Hematopoietic multipotent progenitor cell (in vitro differentiated cells): Measurements from ENCODE around the gene RNF19B. TPM values are rescaled to one million over a fixed set of nuclear protein-coding genes. Genes with fewer than 3 reads are reported as not detected.

ENCODE experiments used
- DNase-seq, 3 donors: peaks; one replicate each; pipeline ENCODE4 v3.0.0-alpha.2; 2011 to 2015; ENCODE audit warnings: low read depth in 2 of 3, low spot score in 2 of 3
- total RNA-seq: library from RNA; depleted of rRNA; stranded (reverse); fragments of >200 nt; gene quantifications from one replicate; pipeline ENCODE4 v1.2.3, GENCODE V29; 2012

Gene RNF19B
- total RNA-seq, 1 donor, result 23.2 TPM

- no peak for DNase-seq
These were observed 73.4 kb downstream of the RNF19B start for GRCh38 chr1:32891241-32891570.

- DNase-seq, result no peak
These were observed 73.9 kb downstream of the RNF19B start for GRCh38 chr1:32890516-32891240.

- no peak for DNase-seq
These were observed 74.8 kb downstream of the RNF19B start for GRCh38 chr1:32889731-32890278.

- no peak for DNase-seq
These were observed 75.8 kb downstream of the RNF19B start for GRCh38 chr1:32888677-32889420.

- no peak for DNase-seq
These were observed 76.5 kb downstream of the RNF19B start for GRCh38 chr1:32888134-32888533.

- DNase-seq, result no peak
These were observed 77.0 kb downstream of the RNF19B start for GRCh38 chr1:32887623-32888022.

- DNase-seq, result no peak
These were observed 77.7 kb downstream of the RNF19B start for GRCh38 chr1:32886828-32887414.

Other genes with a start within 250 kb of the RNF19B start
- 53.3 TPM for gene YARS1, start 147.5 kb downstream of the RNF19B start, total RNA-seq
- 25.0 TPM for gene S100PBP, start 147.2 kb downstream of the RNF19B start, total RNA-seq
- gene FNDC5, start 93.9 kb downstream of the RNF19B start, total RNA-seq, result not detected
- not detected for gene HPCA, start 78.3 kb downstream of the RNF19B start, total RNA-seq
- gene TMEM54, start 63.4 kb downstream of the RNF19B start, total RNA-seq, result under 0.01 TPM
- 78.6 TPM for gene AK2, start 72.1 kb upstream of the RNF19B start, total RNA-seq
- gene AZIN2, start 116.3 kb upstream of the RNF19B start, total RNA-seq, result 0.81 TPM
- gene TRIM62, start 217.2 kb upstream of the RNF19B start, total RNA-seq, result 8.1 TPM